HUES64 (cell line): ENCODE measurements around the gene NTF3.

ENCODE experiments used
- H3K27ac ChIP-seq: 2 replicates; pipeline ENCODE4 v1.7.0; 2013; ENCODE audit warnings: low read depth, low read length, inconsistent platforms
- H3K27me3 ChIP-seq: 2 replicates; pipeline ENCODE4 v1.6.1; 2013; ENCODE audit warnings: mild to moderate bottlenecking, low read length; ENCODE audit not compliant: insufficient read depth
- H3K36me3 ChIP-seq: 2 replicates; pipeline ENCODE4 v1.6.1; 2013; ENCODE audit warnings: mild to moderate bottlenecking, low read length; ENCODE audit not compliant: insufficient read depth
- H3K4me1 ChIP-seq: 2 replicates; pipeline ENCODE4 v1.6.1; 2013; ENCODE audit warnings: mild to moderate bottlenecking, low read length, moderate library complexity; ENCODE audit not compliant: insufficient read depth
- H3K4me3 ChIP-seq: 2 replicates; pipeline ENCODE4 v1.5.1; 2013; ENCODE audit warnings: mild to moderate bottlenecking, low read length, moderate library complexity
- H3K9ac ChIP-seq: 2 replicates; pipeline ENCODE4 v1.6.1; 2013; ENCODE audit warnings: mild to moderate bottlenecking, low read depth, low read length
- H3K9me3 ChIP-seq: 2 replicates; pipeline ENCODE4 v1.6.1; 2013; ENCODE audit warnings: low read depth, low read length; ENCODE audit not compliant: insufficient read depth
- WGBS: fragments of 150-250, 120-280 bp; methylation state at CpG from one replicate; pipeline ENCODE4 v1.1.7; 2013; ENCODE audit warnings: missing lambda C conversion rate; 5-methylcytosine and 5-hydroxymethylcytosine counted together

Gene NTF3

DNA sequence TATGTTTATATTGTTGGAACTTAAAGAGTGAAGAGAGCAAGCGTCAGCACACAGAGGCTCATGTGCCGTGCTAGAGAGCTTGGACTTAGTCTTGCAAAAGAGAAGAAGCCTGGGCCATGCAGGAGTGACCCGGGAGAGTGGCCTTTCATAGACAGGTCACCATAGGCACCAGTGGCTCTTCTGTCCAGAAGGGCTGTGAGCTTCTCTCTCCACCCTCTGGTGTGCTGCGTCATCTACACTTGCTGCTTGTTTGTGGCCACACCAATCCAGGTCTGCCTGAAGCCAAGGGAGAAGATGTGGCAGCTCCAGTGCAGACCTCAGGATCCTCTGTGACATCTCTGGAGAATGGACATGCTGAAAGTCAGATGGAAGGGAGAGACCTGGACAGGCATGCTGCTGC lies 74.4 kb downstream of the NTF3 start:
- no peak overlapping the region for H3K27ac ChIP-seq
- H3K36me3 ChIP-seq: no peaks in the 10 kb centered on the region
- WGBS: 95% methylated on average over 4 of the region's 4 CpGs
- no peak overlapping the region for H3K4me3 ChIP-seq
- H3K9me3 ChIP-seq: no peaks in the 10 kb centered on the region
- no peaks in the 10 kb centered on the region for H3K27me3 ChIP-seq
- no peak overlapping the region for H3K9ac ChIP-seq
- no peaks in the 10 kb centered on the region for H3K4me1 ChIP-seq

DNA sequence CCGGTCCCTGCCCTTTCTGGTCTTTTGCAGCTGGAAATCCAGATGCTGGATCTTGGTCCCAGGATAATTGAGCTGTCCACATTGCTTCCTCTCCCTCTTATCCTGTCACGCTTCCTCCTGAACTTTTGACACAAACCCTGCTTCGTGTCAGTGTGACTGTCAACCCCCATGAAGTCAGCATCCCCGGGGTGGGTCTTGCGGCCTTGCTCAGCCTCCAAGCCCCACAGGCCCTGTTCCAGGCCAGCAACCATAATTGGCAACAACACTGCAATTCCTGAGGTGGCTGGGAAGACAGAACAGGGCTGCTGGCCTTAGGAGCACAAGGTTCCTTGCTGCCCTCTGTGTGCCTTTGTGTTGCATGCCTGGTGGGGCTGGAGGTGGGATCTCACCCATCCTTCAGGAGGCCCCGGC lies 74.9 kb downstream of the NTF3 start:
- no peaks in the 10 kb centered on the region for H3K27me3 ChIP-seq
- H3K4me1 ChIP-seq: no peaks in the 10 kb centered on the region
- 90% methylated on average over 6 of the region's 6 CpGs for WGBS
- no peak overlapping the region for H3K4me3 ChIP-seq
- H3K9ac ChIP-seq: no peak overlapping the region
- no peaks in the 10 kb centered on the region for H3K36me3 ChIP-seq
- no peak overlapping the region for H3K27ac ChIP-seq
- H3K9me3 ChIP-seq: no peaks in the 10 kb centered on the region

DNA sequence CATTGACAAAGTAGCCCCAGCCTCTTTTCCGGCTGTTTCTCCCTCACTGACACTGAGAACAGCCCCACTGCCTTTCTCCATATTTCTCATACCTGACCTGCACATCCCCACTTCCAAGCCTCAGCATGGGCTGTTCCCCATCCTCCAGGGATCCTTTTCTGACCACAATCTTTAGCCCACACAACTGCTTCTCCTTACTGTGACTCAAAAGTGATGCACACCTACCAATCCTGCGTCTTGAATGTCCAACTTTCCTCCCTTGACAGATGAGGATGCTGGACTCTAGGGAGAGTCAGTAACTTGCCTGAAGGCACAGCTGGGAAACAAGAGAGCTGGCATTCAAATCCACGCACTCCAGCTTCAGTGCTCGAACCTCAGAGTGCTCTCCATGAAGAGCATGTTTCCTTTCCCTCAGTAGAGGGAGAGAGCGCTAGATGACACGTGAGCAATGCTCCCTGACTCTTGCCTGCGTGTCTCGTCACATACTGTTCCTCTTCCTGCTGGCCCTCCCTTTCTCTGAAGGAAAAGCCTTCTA lies 75.6 kb downstream of the NTF3 start:
- no peak overlapping the region for H3K27ac ChIP-seq
- no peaks in the 10 kb centered on the region for H3K36me3 ChIP-seq
- 93% methylated on average over 8 of the region's 8 CpGs for WGBS
- no peaks in the 10 kb centered on the region for H3K9me3 ChIP-seq
- H3K9ac ChIP-seq: no peak overlapping the region
- H3K4me3 ChIP-seq: no peak overlapping the region
- no peaks in the 10 kb centered on the region for H3K27me3 ChIP-seq
- H3K4me1 ChIP-seq: no peaks in the 10 kb centered on the region

DNA sequence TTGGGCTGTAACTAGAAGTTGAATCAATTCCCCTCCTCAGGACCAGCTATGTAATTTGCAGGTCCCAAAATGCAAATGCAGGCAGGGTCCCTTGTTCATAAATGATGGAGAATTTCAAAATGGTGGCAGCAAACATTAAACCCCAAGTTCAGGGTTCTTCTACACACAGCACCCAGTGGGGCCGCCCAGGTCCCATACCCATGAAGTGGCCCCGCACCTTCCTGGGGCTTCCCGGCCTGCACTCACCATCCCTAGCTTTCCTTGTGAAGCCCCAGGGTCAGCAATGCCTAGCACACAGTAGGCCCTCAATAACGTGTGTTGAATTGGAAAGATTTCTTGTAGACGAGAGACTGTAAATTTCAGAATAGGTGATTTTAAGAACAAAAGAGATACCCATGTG lies 76.0 kb downstream of the NTF3 start:
- Histone ChIP-seq H3K27me3 (no peaks in the 10 kb centered on the region), H3K4me1 (no peaks in the 10 kb centered on the region), H3K9ac (no peak overlapping the region), H3K36me3 (no peaks in the 10 kb centered on the region), H3K27ac (no peak overlapping the region), H3K4me3 (no peak overlapping the region), H3K9me3 (no peaks in the 10 kb centered on the region)
- 93% methylated on average over 5 of the region's 5 CpGs for WGBS

DNA sequence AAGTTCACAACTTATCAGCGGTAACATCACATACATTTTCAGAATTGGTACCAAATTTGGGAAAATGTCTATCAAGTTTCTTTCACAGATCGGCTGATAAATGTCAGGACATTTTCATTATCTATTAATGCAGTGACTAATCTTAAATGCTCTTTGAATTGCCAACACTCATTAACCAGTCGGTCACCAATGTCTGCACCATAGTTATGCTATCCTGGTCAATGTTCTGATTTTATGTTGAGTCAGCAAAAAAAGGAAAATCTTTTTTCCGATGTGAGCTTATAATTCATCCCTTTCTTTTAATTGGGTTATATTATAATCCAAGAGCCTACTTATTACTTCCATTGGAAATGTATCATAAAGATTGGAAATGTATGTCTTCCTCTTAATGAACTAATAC lies 77.2 kb downstream of the NTF3 start:
- H3K27ac ChIP-seq: no peak overlapping the region
- WGBS: 91% methylated on average over 2 of the region's 4 CpGs

DNA sequence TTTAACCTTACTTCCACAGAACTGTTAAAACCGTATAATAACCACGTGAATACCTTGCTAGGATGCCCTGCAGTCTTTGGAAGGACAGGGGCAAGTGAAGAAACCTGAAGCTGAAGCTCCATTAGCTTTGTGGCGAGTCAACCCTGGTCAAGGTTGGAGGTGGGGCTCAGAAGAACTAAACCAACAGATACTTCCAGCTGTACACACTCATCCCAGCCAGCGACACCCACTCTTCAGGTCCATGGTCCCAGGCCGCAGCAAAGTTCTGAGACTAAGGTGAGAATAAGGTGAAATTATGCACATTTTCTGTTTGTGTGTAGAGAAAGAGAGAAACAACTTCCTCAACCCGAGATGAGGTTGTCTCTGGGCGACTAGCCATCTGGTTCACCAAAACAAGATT lies 77.6 kb downstream of the NTF3 start:
- Histone ChIP-seq H3K27me3 (no peaks in the 10 kb centered on the region), H3K4me3 (no peak overlapping the region), H3K9ac (no peak overlapping the region), H3K36me3 (no peaks in the 10 kb centered on the region), H3K9me3 (no peaks in the 10 kb centered on the region), H3K27ac (no peak overlapping the region), H3K4me1 (no peaks in the 10 kb centered on the region)
- WGBS: 92% methylated on average over 7 of the region's 7 CpGs

More for the DNA sequence above, 77.2 kb downstream of the NTF3 start:
- Histone ChIP-seq H3K27me3 (no peaks in the 10 kb centered on the region), H3K4me1 (no peaks in the 10 kb centered on the region), H3K36me3 (no peaks in the 10 kb centered on the region), H3K9me3 (no peaks in the 10 kb centered on the region), H3K9ac (no peak overlapping the region), H3K4me3 (no peak overlapping the region)

DNA sequence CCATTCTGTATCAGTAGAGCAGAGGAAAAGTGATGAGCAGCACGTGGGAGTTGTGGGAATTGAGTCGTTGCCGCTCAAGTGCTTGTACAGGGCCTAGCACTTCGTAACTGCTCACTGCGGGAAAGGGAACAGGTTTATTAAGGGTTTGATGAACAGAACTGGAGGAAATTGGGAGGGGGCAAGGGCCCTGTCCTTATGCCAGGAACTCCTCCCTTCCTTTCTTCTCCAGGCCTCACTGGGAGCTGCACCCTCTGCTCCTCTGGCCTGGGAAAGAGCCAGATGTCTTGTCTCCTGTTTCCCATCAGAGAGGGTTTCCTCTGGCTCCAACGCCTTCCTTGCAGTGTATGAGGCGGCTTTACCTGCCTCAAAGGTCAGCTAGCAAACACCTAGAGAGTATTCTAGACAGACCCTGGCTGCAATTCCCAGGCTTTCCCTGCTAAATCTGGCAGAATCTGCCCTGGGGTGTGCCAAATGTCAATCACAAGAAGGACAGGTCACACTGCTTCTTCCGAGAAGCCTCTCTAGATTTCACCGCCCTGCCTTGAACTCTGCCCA lies 78.4 kb downstream of the NTF3 start:
- WGBS: 94% methylated on average over 9 of the region's 9 CpGs
- no peak overlapping the region for H3K4me3 ChIP-seq
- H3K27me3 ChIP-seq: no peaks in the 10 kb centered on the region
- H3K9me3 ChIP-seq: no peaks in the 10 kb centered on the region
- no peak overlapping the region for H3K27ac ChIP-seq
- no peak overlapping the region for H3K9ac ChIP-seq
- H3K36me3 ChIP-seq: no peaks in the 10 kb centered on the region
- H3K4me1 ChIP-seq: no peaks in the 10 kb centered on the region

DNA sequence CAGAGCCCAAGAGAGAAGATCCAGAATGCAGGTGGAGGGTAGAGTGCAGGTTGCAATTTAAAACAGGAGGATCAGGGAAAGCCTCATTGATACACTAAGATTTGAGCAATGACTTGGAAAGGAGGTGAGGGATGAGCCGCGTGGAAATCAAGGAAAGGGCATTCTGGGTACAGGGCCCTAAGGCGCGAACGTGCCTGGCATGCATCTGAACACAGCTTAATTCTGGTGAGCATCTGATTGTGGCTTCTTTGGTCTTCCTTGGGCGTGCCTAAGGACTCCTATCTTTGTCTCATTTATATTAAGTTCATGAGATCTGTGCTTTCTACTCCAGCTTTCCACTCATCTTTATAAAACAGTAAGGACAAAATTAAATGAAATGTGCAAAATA lies 79.3 kb downstream of the NTF3 start:
- Histone ChIP-seq H3K27ac (no peak overlapping the region), H3K27me3 (no peaks in the 10 kb centered on the region), H3K4me1 (no peaks in the 10 kb centered on the region), H3K36me3 (no peaks in the 10 kb centered on the region), H3K9me3 (no peaks in the 10 kb centered on the region), H3K9ac (no peak overlapping the region), H3K4me3 (no peak overlapping the region)
- WGBS: 71% methylated on average over 6 of the region's 6 CpGs

DNA sequence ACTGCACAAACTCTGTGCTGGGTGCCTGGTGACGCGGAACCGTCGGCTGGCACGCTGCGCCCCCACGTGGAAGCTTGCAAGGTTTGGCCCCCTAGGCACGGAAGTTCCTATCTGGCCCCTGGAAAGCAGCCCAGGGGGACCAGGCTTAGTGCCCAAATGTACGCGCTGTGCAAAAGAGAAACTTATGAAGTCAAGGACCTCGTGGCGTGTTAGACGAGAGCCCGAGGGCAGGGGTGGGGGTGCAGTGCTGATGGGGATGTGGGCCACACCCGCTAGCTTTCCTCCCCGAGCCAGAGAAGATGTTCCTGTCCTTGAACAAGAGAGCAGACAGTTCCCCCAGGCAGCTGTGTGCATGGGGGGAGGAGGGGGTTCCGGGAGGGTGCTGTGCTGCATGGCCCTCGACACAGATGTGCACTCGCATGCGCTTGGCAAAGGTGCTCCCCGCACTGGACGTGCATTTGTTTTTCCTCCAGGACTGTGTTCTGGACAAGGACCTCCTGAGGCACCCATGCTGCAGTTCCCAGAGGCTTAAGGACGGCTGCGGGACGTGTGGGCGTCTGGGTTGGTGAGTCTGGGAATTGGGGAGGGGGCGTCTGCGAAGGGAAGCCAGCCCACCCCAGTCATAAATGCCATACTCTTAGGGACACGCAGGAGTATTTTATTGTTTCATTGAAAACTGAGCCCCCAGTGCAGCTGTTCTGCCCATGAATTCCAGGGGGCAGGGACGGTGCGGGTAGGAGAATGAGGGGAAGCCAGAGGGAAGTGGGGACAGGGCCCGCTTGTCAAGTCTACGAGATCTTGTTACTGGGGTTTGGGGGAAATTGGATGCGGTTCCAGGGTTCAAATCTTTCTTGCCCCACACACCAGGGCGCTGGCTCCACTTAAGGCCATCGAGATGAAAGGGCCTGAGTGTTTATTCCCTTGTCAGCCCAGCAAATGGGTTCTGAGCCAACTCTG lies 80.0 kb downstream of the NTF3 start:
- Histone ChIP-seq H3K36me3 (no peaks in the 10 kb centered on the region), H3K27me3 (no peaks in the 10 kb centered on the region), H3K4me1 (peaks cover 3% of the 10 kb centered on the region; the same call in 1 of the 2 replicates), H3K27ac (no peak overlapping the region), H3K4me3 (no peak overlapping the region), H3K9ac (no peak overlapping the region), H3K9me3 (no peaks in the 10 kb centered on the region)
- WGBS: 79% methylated on average over 36 of the region's 36 CpGs

DNA sequence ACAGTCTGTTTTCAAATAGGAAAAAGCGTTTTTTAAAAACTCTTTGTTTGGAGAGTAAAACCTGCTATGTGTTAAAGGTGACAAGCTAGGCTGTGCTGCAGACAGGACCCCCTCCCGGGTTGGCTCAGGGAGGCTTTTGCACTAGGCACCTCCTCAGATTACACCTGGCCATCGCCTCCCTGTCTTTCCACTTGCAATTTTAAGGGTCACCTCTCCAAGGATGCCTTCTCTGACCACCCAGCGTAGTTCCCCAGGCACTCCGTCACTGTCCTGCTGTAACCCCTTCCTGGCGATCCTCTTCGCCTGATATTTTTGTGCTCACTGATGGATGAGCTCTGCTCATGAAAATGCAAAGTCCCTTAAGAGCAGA lies 80.7 kb downstream of the NTF3 start:
- H3K4me3 ChIP-seq: no peak overlapping the region
- H3K36me3 ChIP-seq: no peaks in the 10 kb centered on the region
- no peak overlapping the region for H3K9ac ChIP-seq
- no peak overlapping the region for H3K27ac ChIP-seq
- no peaks in the 10 kb centered on the region for H3K27me3 ChIP-seq
- WGBS: 81% methylated on average over 7 of the region's 7 CpGs
- H3K9me3 ChIP-seq: no peaks in the 10 kb centered on the region
- peaks cover 4% of the 10 kb centered on the region; the same call in 1 of the 2 replicates for H3K4me1 ChIP-seq

DNA sequence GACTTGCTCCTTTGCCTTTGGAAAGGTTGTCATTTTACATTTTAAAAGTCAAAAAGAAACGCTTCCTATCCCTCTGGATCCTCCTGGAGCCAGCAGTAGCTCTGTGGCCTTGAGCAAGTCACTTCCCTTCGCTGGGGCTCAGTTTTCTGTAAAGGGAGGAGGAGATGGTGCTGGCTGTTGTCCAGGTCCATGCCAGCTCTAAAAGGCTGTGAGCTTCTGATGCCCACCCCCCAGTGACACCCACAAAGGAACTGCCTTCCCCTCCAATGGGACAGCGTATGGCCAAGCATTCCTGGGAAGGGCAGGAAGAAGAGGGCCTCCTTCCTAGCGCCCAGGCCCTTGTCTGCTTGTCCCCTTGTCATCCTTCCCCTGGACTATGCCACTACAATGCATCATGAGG lies 81.5 kb downstream of the NTF3 start:
- Histone ChIP-seq H3K27ac (no peak overlapping the region), H3K36me3 (no peaks in the 10 kb centered on the region), H3K9me3 (no peaks in the 10 kb centered on the region), H3K4me1 (peaks cover 10% of the 10 kb centered on the region), H3K4me3 (no peak overlapping the region), H3K9ac (no peak overlapping the region), H3K27me3 (no peaks in the 10 kb centered on the region)
- 97% methylated on average over 4 of the region's 4 CpGs for WGBS
